ENCODE results near the gene IGSF23. TPM values are rescaled to one million over a fixed set of nuclear protein-coding genes. Genes with fewer than 3 reads are reported as not detected.

IGSF23 gene
- total and polyA plus RNA-seq, 2 of the 13 experiments (the other 11 are each of a cell fraction or from before 2014, with no cell fraction given), result 2.3 to 8.8 TPM

DNA sequence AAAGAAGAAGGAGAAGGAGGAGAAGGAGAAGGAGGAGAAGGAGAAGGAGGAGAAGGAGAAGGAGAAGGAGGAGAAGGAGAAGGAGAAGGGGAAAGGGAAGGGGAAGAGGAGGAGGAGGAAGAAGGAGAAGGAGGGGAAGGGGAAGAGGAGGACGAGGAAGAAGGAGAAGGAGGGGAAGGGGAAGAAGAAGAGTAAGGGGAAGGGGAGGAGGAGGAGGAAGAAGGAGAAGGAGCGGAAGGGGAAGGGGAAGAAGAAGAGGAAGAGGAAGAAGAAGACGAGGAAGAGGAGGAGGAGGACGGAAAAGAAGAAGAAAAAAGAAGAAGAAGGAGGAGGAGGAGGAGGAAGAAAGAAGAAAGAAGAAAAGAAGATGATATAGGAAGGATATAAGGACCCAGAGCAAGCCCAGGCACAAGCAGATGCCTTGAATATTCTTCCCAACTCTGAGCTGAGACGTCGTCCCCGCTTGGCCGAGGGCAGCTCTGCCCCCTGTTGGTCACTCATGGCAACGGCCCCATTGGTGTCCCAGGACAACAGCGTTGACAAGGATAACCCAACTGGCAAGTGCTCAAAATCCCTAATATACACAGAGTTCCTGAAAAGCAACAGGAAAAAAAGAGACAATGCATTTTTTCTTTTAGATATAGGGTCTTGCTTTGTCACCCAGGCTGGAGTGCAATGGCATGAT, 30.6 kb upstream of the IGSF23 start (continued):
- TF ChIP-seq, protein P1, sequence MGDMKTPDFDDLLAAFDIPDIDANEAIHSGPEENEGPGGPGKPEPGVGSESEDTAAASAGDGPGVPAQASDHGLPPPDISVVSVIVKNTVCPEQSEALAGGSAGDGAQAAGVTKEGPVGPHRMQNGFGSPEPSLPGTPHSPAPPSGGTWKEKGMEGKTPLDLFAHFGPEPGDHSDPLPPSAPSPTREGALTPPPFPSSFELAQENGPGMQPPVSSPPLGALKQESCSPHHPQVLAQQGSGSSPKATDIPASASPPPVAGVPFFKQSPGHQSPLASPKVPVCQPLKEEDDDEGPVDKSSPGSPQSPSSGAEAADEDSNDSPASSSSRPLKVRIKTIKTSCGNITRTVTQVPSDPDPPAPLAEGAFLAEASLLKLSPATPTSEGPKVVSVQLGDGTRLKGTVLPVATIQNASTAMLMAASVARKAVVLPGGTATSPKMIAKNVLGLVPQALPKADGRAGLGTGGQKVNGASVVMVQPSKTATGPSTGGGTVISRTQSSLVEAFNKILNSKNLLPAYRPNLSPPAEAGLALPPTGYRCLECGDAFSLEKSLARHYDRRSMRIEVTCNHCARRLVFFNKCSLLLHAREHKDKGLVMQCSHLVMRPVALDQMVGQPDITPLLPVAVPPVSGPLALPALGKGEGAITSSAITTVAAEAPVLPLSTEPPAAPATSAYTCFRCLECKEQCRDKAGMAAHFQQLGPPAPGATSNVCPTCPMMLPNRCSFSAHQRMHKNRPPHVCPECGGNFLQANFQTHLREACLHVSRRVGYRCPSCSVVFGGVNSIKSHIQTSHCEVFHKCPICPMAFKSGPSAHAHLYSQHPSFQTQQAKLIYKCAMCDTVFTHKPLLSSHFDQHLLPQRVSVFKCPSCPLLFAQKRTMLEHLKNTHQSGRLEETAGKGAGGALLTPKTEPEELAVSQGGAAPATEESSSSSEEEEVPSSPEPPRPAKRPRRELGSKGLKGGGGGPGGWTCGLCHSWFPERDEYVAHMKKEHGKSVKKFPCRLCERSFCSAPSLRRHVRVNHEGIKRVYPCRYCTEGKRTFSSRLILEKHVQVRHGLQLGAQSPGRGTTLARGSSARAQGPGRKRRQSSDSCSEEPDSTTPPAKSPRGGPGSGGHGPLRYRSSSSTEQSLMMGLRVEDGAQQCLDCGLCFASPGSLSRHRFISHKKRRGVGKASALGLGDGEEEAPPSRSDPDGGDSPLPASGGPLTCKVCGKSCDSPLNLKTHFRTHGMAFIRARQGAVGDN (CRISPR knock-in tag; IDR thresholded peaks at IDR 0.05), result no peak
- no peak for TF ChIP-seq CBX1 (IDR thresholded peaks at IDR 0.05; ENCODE audit: low read depth)
- peak; percentile 56; the same call in 1 of the 2 replicates for TF ChIP-seq BCL6 (CRISPR knock-in tag; IDR thresholded peaks at IDR 0.05)
- no peak for TF ChIP-seq ZNF879 (CRISPR knock-in tag; IDR thresholded peaks at IDR 0.05)
- no peak for TF ChIP-seq MXI1 (IDR thresholded peaks at IDR 0.05; ENCODE audit: borderline replicate concordance, low read depth, low read length)
- TF ChIP-seq ZNF326 (CRISPR knock-in tag; IDR thresholded peaks at IDR 0.05; ENCODE audit: borderline replicate concordance), result no peak
- TF ChIP-seq, protein P2, sequence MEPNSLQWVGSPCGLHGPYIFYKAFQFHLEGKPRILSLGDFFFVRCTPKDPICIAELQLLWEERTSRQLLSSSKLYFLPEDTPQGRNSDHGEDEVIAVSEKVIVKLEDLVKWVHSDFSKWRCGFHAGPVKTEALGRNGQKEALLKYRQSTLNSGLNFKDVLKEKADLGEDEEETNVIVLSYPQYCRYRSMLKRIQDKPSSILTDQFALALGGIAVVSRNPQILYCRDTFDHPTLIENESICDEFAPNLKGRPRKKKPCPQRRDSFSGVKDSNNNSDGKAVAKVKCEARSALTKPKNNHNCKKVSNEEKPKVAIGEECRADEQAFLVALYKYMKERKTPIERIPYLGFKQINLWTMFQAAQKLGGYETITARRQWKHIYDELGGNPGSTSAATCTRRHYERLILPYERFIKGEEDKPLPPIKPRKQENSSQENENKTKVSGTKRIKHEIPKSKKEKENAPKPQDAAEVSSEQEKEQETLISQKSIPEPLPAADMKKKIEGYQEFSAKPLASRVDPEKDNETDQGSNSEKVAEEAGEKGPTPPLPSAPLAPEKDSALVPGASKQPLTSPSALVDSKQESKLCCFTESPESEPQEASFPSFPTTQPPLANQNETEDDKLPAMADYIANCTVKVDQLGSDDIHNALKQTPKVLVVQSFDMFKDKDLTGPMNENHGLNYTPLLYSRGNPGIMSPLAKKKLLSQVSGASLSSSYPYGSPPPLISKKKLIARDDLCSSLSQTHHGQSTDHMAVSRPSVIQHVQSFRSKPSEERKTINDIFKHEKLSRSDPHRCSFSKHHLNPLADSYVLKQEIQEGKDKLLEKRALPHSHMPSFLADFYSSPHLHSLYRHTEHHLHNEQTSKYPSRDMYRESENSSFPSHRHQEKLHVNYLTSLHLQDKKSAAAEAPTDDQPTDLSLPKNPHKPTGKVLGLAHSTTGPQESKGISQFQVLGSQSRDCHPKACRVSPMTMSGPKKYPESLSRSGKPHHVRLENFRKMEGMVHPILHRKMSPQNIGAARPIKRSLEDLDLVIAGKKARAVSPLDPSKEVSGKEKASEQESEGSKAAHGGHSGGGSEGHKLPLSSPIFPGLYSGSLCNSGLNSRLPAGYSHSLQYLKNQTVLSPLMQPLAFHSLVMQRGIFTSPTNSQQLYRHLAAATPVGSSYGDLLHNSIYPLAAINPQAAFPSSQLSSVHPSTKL (CRISPR knock-in tag; IDR thresholded peaks at IDR 0.05), result no peak
- TF ChIP-seq, protein P3, sequence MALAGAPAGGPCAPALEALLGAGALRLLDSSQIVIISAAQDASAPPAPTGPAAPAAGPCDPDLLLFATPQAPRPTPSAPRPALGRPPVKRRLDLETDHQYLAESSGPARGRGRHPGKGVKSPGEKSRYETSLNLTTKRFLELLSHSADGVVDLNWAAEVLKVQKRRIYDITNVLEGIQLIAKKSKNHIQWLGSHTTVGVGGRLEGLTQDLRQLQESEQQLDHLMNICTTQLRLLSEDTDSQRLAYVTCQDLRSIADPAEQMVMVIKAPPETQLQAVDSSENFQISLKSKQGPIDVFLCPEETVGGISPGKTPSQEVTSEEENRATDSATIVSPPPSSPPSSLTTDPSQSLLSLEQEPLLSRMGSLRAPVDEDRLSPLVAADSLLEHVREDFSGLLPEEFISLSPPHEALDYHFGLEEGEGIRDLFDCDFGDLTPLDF (CRISPR knock-in tag; IDR thresholded peaks at IDR 0.05), result no peak
- no peak for TF ChIP-seq NPAS2 (CRISPR knock-in tag; IDR thresholded peaks at IDR 0.05; ENCODE audit: borderline replicate concordance)
- no peak for TF ChIP-seq HNRNPH1 (optimal IDR thresholded peaks at IDR 0.05; ENCODE audit: low read depth, low read length)
- TF ChIP-seq ZNF430 (CRISPR knock-in tag; IDR thresholded peaks at IDR 0.05), result no peak
- no peak for TF ChIP-seq ZFAT (CRISPR knock-in tag; conservative IDR thresholded peaks at IDR 0.05)
- TF ChIP-seq, protein P4, sequence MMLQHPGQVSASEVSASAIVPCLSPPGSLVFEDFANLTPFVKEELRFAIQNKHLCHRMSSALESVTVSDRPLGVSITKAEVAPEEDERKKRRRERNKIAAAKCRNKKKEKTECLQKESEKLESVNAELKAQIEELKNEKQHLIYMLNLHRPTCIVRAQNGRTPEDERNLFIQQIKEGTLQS (CRISPR knock-in tag; IDR thresholded peaks at IDR 0.05), result no peak
- TF ChIP-seq RAD21 (CRISPR knock-in tag; IDR thresholded peaks at IDR 0.05), result peak; percentile 25; the same call in 1 of the 2 replicates
- TF ChIP-seq ISX (CRISPR knock-in tag; conservative IDR thresholded peaks at IDR 0.05), result no peak
- TF ChIP-seq, protein P5, sequence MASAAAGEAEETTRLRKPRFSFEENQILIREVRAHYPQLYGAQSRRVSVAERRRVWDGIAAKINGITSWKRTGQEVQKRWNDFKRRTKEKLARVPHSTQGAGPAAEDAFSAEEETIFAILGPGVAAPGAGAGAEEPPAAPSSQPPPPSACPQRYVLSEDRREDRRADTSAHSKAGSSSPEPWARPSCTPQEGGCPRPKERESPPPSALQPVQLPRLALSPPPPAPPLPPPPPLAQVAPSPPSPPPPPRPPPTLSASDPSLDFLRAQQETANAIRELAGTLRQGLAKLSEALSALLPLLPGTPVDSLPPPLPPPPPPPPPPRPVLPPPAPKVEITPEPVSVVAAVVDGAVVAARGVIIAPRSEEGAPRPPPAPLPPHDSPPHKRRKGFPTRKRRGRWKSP (CRISPR knock-in tag; IDR thresholded peaks at IDR 0.05), result no peak
- TF ChIP-seq, protein P6, sequence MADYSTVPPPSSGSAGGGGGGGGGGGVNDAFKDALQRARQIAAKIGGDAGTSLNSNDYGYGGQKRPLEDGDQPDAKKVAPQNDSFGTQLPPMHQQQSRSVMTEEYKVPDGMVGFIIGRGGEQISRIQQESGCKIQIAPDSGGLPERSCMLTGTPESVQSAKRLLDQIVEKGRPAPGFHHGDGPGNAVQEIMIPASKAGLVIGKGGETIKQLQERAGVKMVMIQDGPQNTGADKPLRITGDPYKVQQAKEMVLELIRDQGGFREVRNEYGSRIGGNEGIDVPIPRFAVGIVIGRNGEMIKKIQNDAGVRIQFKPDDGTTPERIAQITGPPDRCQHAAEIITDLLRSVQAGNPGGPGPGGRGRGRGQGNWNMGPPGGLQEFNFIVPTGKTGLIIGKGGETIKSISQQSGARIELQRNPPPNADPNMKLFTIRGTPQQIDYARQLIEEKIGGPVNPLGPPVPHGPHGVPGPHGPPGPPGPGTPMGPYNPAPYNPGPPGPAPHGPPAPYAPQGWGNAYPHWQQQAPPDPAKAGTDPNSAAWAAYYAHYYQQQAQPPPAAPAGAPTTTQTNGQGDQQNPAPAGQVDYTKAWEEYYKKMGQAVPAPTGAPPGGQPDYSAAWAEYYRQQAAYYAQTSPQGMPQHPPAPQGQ (CRISPR knock-in tag; IDR thresholded peaks at IDR 0.05; ENCODE audit: borderline replicate concordance), result no peak
